DOHH2 (cell line): ENCODE data around the gene CDH6.

Experiments
- H3F3A ChIP-seq: fragments of 200-600 bp; sonication (generic), shearing (Covaris generic); 2 replicates; pipeline ENCODE4 v1.6.0; 2016; ENCODE audit warnings: antibody characterized with exemption, mild to moderate bottlenecking; ENCODE audit not compliant: control insufficient read depth, insufficient read depth
- H3K27ac ChIP-seq: fragments of 200-600 bp; sonication (generic); 2 replicates; pipeline ENCODE4 v1.5.1; 2014; ENCODE audit warnings: low read depth, mild to moderate bottlenecking, low read length, moderate library complexity
- H3K27me3 ChIP-seq: fragments of 200-600 bp; sonication (generic); 2 replicates; pipeline ENCODE4 v1.6.1; 2014; ENCODE audit warnings: mild to moderate bottlenecking, low read length, mixed read lengths; ENCODE audit not compliant: control insufficient read depth
- H3K36me3 ChIP-seq: fragments of 200-600 bp; sonication (generic); 2 replicates; pipeline ENCODE4 v1.6.1; 2014; ENCODE audit warnings: mild to moderate bottlenecking, low read length, moderate library complexity, mixed read lengths; ENCODE audit not compliant: control insufficient read depth
- H3K4me1 ChIP-seq: fragments of 200-600 bp; sonication (generic); 2 replicates; pipeline ENCODE4 v1.6.1; 2014; ENCODE audit warnings: mild to moderate bottlenecking, low read length, mixed read lengths; ENCODE audit not compliant: control insufficient read depth
- H3K4me2 ChIP-seq: fragments of 200-600 bp; sonication (generic); 2 replicates; pipeline ENCODE4 v1.6.0; 2014; ENCODE audit warnings: mild to moderate bottlenecking, low read length, moderate library complexity
- H3K4me3 ChIP-seq: fragments of 200-600 bp; sonication (generic); 2 replicates; pipeline ENCODE4 v1.5.1; 2014; ENCODE audit warnings: mild to moderate bottlenecking, low read length, mixed read lengths
- H3K79me2 ChIP-seq: fragments of 200-600 bp; sonication (generic); 2 replicates; pipeline ENCODE4 v1.6.1; 2014; ENCODE audit warnings: mild to moderate bottlenecking, low read length, mixed read lengths; ENCODE audit not compliant: control insufficient read depth
- H3K9me2 ChIP-seq: fragments of 200-600 bp; sonication (generic); replicated peaks from 2 replicates; pipeline ENCODE4 v1.6.1; 2014; ENCODE audit warnings: mild to moderate bottlenecking, low read length, mixed read lengths; ENCODE audit not compliant: control insufficient read depth
- H3K9me3 ChIP-seq: fragments of 200-600 bp; sonication (generic); 2 replicates; pipeline ENCODE4 v1.6.1; 2014; ENCODE audit warnings: antibody characterized with exemption, low read length, mixed read lengths; ENCODE audit not compliant: control insufficient read depth, insufficient read depth
- H4K20me1 ChIP-seq: fragments of 200-600 bp; sonication (generic); 2 replicates; pipeline ENCODE4 v1.6.0; 2014; ENCODE audit warnings: low read depth, mild to moderate bottlenecking, antibody characterized with exemption, low read length, moderate library complexity; ENCODE audit not compliant: control insufficient read depth, insufficient read depth
- CTCF ChIP-seq: fragments of 200-600 bp; sonication (generic); IDR thresholded peaks from one replicate; pipeline ENCODE4 v1.5.1; 2014; ENCODE audit warnings: antibody characterized with exemption, mild to moderate bottlenecking, low read depth, low read length; ENCODE audit not compliant: poor library complexity, severe bottlenecking
- EZH2phosphoT487 ChIP-seq: fragments of 200-600 bp; sonication (generic); IDR thresholded peaks from 2 replicates; pipeline ENCODE4 v1.6.1; 2017; ENCODE audit warnings: borderline replicate concordance, mild to moderate bottlenecking, antibody characterized with exemption, low read length, moderate library complexity, mixed read lengths

The CDH6 gene

GRCh38 chr5:31209334-31209733, 15.8 kb downstream of the CDH6 start:
- no peaks in the 10 kb centered on the region for H3K27me3 ChIP-seq
- H3K36me3 ChIP-seq: no peaks in the 10 kb centered on the region
- no peaks in the 10 kb centered on the region for H3F3A ChIP-seq
- no peaks in the 10 kb centered on the region for H4K20me1 ChIP-seq
- no peaks in the 10 kb centered on the region for H3K9me2 ChIP-seq
- no peaks in the 10 kb centered on the region for H3K4me1 ChIP-seq
- H3K4me3 ChIP-seq: no peak overlapping the region
- TF ChIP-seq EZH2phosphoT487: no peak
- no peak for TF ChIP-seq CTCF
- H3K79me2 ChIP-seq: no peaks in the 10 kb centered on the region
- H3K4me2 ChIP-seq: no peak overlapping the region
- H3K9me3 ChIP-seq: no peaks in the 10 kb centered on the region
- no peak overlapping the region for H3K27ac ChIP-seq

- Histone ChIP-seq H3K27me3 (no peaks in the 10 kb centered on the region), H3K9me2 (no peaks in the 10 kb centered on the region)
- no peak for TF ChIP-seq CTCF
- TF ChIP-seq EZH2phosphoT487: no peak
These were observed 17.6 kb downstream of the CDH6 start for GRCh38 chr5:31211098-31211497.

GRCh38 chr5:31213257-31213656, 19.8 kb downstream of the CDH6 start:
- no peaks in the 10 kb centered on the region for H3K36me3 ChIP-seq
- TF ChIP-seq EZH2phosphoT487: no peak
- no peak for TF ChIP-seq CTCF
- no peak overlapping the region for H3K4me3 ChIP-seq
- no peaks in the 10 kb centered on the region for H3F3A ChIP-seq
- H3K4me1 ChIP-seq: no peaks in the 10 kb centered on the region
- H3K9me2 ChIP-seq: no peaks in the 10 kb centered on the region
- H3K4me2 ChIP-seq: no peak overlapping the region
- H3K27ac ChIP-seq: no peak overlapping the region
- H3K79me2 ChIP-seq: no peaks in the 10 kb centered on the region
- no peaks in the 10 kb centered on the region for H3K27me3 ChIP-seq
- no peaks in the 10 kb centered on the region for H3K9me3 ChIP-seq
- H4K20me1 ChIP-seq: no peaks in the 10 kb centered on the region

More at GRCh38 chr5:31211098-31211497, 17.6 kb downstream of the CDH6 start:
- H3F3A ChIP-seq: no peaks in the 10 kb centered on the region
- H3K27ac ChIP-seq: no peak overlapping the region
- H3K9me3 ChIP-seq: no peaks in the 10 kb centered on the region
- no peaks in the 10 kb centered on the region for H3K36me3 ChIP-seq
- H4K20me1 ChIP-seq: no peaks in the 10 kb centered on the region
- no peaks in the 10 kb centered on the region for H3K79me2 ChIP-seq
- H3K4me1 ChIP-seq: no peaks in the 10 kb centered on the region
- H3K4me3 ChIP-seq: no peak overlapping the region
- H3K4me2 ChIP-seq: no peak overlapping the region

GRCh38 chr5:31213705-31214121, 20.2 kb downstream of the CDH6 start:
- no peak overlapping the region for H3K27ac ChIP-seq
- no peak overlapping the region for H3K4me3 ChIP-seq
- no peaks in the 10 kb centered on the region for H3K79me2 ChIP-seq
- no peaks in the 10 kb centered on the region for H3K36me3 ChIP-seq
- no peak overlapping the region for H3K4me2 ChIP-seq
- no peaks in the 10 kb centered on the region for H4K20me1 ChIP-seq
- no peaks in the 10 kb centered on the region for H3K4me1 ChIP-seq
- no peaks in the 10 kb centered on the region for H3K27me3 ChIP-seq
- TF ChIP-seq CTCF (no peak), EZH2phosphoT487 (no peak)
- no peaks in the 10 kb centered on the region for H3F3A ChIP-seq
- H3K9me2 ChIP-seq: no peaks in the 10 kb centered on the region
- H3K9me3 ChIP-seq: no peaks in the 10 kb centered on the region
